IMR-90 (cell line): ENCODE measurements around the gene RGS17. TPM values are rescaled to one million over a fixed set of nuclear protein-coding genes. Genes with fewer than 3 reads are reported as not detected.

Experiments
- ATAC-seq: fragments of 200-7000 bp; cut with Tn5 transposase; 2 replicates; pipeline ENCODE4 v1.9.1; 2020; ENCODE audit warnings: low read depth, mild to moderate bottlenecking, moderate library complexity
- BruUV-seq: library from RNA; stranded (reverse); fragments of 400-500 nt; replicated peaks from 2 replicates; lab custom pipeline; 2021; lab: Mats Ljungman, UMichigan
- CTCF ChIA-PET: fragments of 300-600 bp; formaldehyde crosslinking; extraction: SDS; loops from one replicate; lab custom pipeline; 2021; ENCODE audit warnings: antibody characterized with exemption; lab: Yijun Ruan, JAX
- POLR2A ChIA-PET: fragments of 300-600 bp; sonication (Branson Sonifier 250); formaldehyde crosslinking; loops from one replicate; lab custom pipeline; 2022; ENCODE audit warnings: antibody characterized with exemption; ENCODE audit not compliant: unreplicated experiment; lab: Charles Lee
- DNase-seq: peaks from one replicate; pipeline ENCODE4 v3.0.0; 2013
- H2AFZ ChIP-seq: replicated peaks from 2 replicates; pipeline ENCODE3; 2013; ENCODE audit warnings: low read length, mild to moderate bottlenecking; ENCODE audit not compliant: poor library complexity
- H2AK5ac ChIP-seq: 2 replicates; pipeline ENCODE4 v1.6.1; 2013; ENCODE audit warnings: low read depth, low read length, inconsistent platforms
- H2AK9ac ChIP-seq: replicated peaks from 2 replicates; pipeline ENCODE3; 2013; ENCODE audit warnings: mild to moderate bottlenecking, low read depth, low read length, moderate library complexity; ENCODE audit not compliant: poor library complexity
- H2BK120ac ChIP-seq: 2 replicates; pipeline ENCODE4 v1.6.1; 2013; ENCODE audit warnings: low read depth, low read length, inconsistent platforms
- H2BK15ac ChIP-seq: 3 replicates; pipeline ENCODE4 v1.6.1; 2013; ENCODE audit warnings: low read depth, low read length, inconsistent platforms
- H2BK20ac ChIP-seq: 2 replicates; pipeline ENCODE4 v1.6.1; 2013; ENCODE audit warnings: low read depth, mild to moderate bottlenecking, inconsistent platforms, low read length, moderate library complexity
- H2BK5ac ChIP-seq: 2 replicates; pipeline ENCODE4 v1.6.1; 2013; ENCODE audit warnings: mild to moderate bottlenecking, low read depth, low read length, inconsistent platforms; ENCODE audit not compliant: poor library complexity, severe bottlenecking
- H3K14ac ChIP-seq: replicated peaks from 2 replicates; pipeline ENCODE4 v1.6.1; 2013; ENCODE audit warnings: low read depth, low read length, inconsistent platforms
- H3K18ac ChIP-seq: 2 replicates; pipeline ENCODE4 v1.6.1; 2013; ENCODE audit warnings: low read depth, low read length, control low read depth
- H3K23ac ChIP-seq: 2 replicates; pipeline ENCODE4 v1.6.1; 2013; ENCODE audit warnings: low read depth, low read length, inconsistent platforms
- H3K27ac ChIP-seq: 2 replicates; pipeline ENCODE4 v1.5.1; 2013; ENCODE audit warnings: mild to moderate bottlenecking, control low read depth, low read length; ENCODE audit not compliant: insufficient read depth
- H3K27me3 ChIP-seq: 2 replicates; pipeline ENCODE4 v1.6.1; 2013; ENCODE audit warnings: low read length; ENCODE audit not compliant: control insufficient read depth, insufficient read depth
- H3K36me3 ChIP-seq: 2 replicates; pipeline ENCODE4 v1.6.1; 2013; ENCODE audit warnings: low read length, mixed read lengths; ENCODE audit not compliant: control insufficient read depth, insufficient read depth
- H3K4ac ChIP-seq: 2 replicates; pipeline ENCODE4 v1.6.1; 2013; ENCODE audit warnings: low read depth, low read length, inconsistent platforms
- H3K4me1 ChIP-seq: 2 replicates; pipeline ENCODE4 v1.6.1; 2013; ENCODE audit warnings: low read length, mixed read lengths; ENCODE audit not compliant: control insufficient read depth, insufficient read depth
- H3K4me2 ChIP-seq: 2 replicates; pipeline ENCODE4 v1.6.1; 2013; ENCODE audit warnings: low read depth, mild to moderate bottlenecking, control low read depth, low read length, moderate library complexity
- H3K4me3 ChIP-seq: 2 replicates; pipeline ENCODE4 v1.5.1; 2013; ENCODE audit warnings: low read depth, mild to moderate bottlenecking, control low read depth, low read length, moderate library complexity; ENCODE audit not compliant: insufficient read depth
- H3K56ac ChIP-seq: 2 replicates; pipeline ENCODE4 v1.6.1; 2013; ENCODE audit warnings: low read length, inconsistent platforms; ENCODE audit not compliant: insufficient read depth; ENCODE audit errors: extremely low read depth
- H3K79me1 ChIP-seq, 2 experiments: 2 replicates each; pipeline ENCODE4 v1.6.1; 2013; ENCODE audit warnings: low read length in 2 of 2, inconsistent platforms in 1 of 2, low read depth in 1 of 2
- H3K9ac ChIP-seq: 2 replicates; pipeline ENCODE4 v1.6.1; 2013; ENCODE audit warnings: low read depth, low read length, control low read depth
- H3K9me1 ChIP-seq: 2 replicates; pipeline ENCODE4 v1.6.1; 2013; ENCODE audit warnings: low read length, inconsistent platforms; ENCODE audit not compliant: insufficient read depth
- H3K9me3 ChIP-seq: 2 replicates; pipeline ENCODE4 v1.6.1; 2013; ENCODE audit warnings: low read length; ENCODE audit not compliant: control insufficient read depth, insufficient read depth
- H4K20me1 ChIP-seq: 2 replicates; pipeline ENCODE4 v1.6.1; 2013; ENCODE audit warnings: low read length, inconsistent platforms; ENCODE audit not compliant: insufficient read depth
- H4K5ac ChIP-seq: 2 replicates; pipeline ENCODE4 v1.6.1; 2013; ENCODE audit warnings: mild to moderate bottlenecking, low read depth, low read length, control low read depth
- H4K8ac ChIP-seq, 2 experiments: 2 replicates each; pipeline ENCODE4 v1.6.1; 2013; ENCODE audit warnings: low read depth in 2 of 2, low read length in 2 of 2, control low read depth in 1 of 2, inconsistent platforms in 1 of 2
- H4K91ac ChIP-seq: 2 replicates; pipeline ENCODE4 v1.6.1; 2013; ENCODE audit warnings: low read depth, low read length, inconsistent platforms; ENCODE audit not compliant: insufficient read depth
- BHLHE40 ChIP-seq: fragments of 150-350 bp; IDR thresholded peaks from 2 replicates; pipeline ENCODE4 v1.6.1; 2016; ENCODE audit warnings: mild to moderate bottlenecking, low read depth, low read length
- CEBPB ChIP-seq: IDR thresholded peaks from 2 replicates; pipeline ENCODE4 v1.6.1; 2012; ENCODE audit warnings: low read depth, low read length, improper control_type of control experiment
- FOS ChIP-seq: fragments of 150-350 bp; IDR thresholded peaks from 2 replicates; pipeline ENCODE4 v1.6.1; 2016; ENCODE audit warnings: low read depth, low read length
- MAFK ChIP-seq: IDR thresholded peaks from 2 replicates; pipeline ENCODE4 v1.6.1; 2012; ENCODE audit warnings: low read depth, low read length, improper control_type of control experiment
- MAZ ChIP-seq: IDR thresholded peaks from 2 replicates; pipeline ENCODE4 v1.6.1; 2012; ENCODE audit warnings: low read depth, mild to moderate bottlenecking, low read length, improper control_type of control experiment, moderate library complexity, borderline replicate concordance
- NFE2L2 ChIP-seq: fragments of 150-350 bp; IDR thresholded peaks from 2 replicates; pipeline ENCODE4 v1.6.1; 2016; ENCODE audit warnings: low read depth, mild to moderate bottlenecking, low read length
- RCOR1 ChIP-seq: IDR thresholded peaks from 2 replicates; pipeline ENCODE4 v1.6.1; 2012; ENCODE audit warnings: mild to moderate bottlenecking, low read length, improper control_type of control experiment; ENCODE audit not compliant: insufficient replicate concordance
- WGBS, 2 experiments: methylation state at CpG; one replicate each; pipeline versions ENCODE4 v1.1.5 to v1.1.7; 2013; ENCODE audit warnings: missing lambda C conversion rate in 2 of 2; ENCODE audit not compliant: insufficient read length in 1 of 2; ENCODE audit errors: extremely low coverage in 2 of 2; 5-methylcytosine and 5-hydroxymethylcytosine counted together
- dilution Hi-C: fragments of 300-500 bp; cut with HindIII; formaldehyde crosslinking; loops from one replicate; pipeline ENCODE4 v1.14.3; 2018; ENCODE audit warnings: low sequenced_read_pairs; ENCODE audit not compliant: unreplicated experiment
- in situ Hi-C: fragments of 300-500 bp; cut with MboI; formaldehyde crosslinking; loops from 3 replicates; pipeline ENCODE4 v1.14.3; 2019; ENCODE audit warnings: low sequenced_read_pairs, inconsistent platforms, mixed read lengths
- intact Hi-C: fragments of 100-400 bp; cut with micrococcal nuclease; formaldehyde crosslinking; loops from 2 replicates; pipeline ENCODE4 v1.10.0; 2022
- polyA plus RNA-seq, 3 experiments: library from polyadenylated mRNA; depleted of rRNA; stranded (reverse); fragments of >200 nt; gene quantifications; 2 replicates each; pipeline ENCODE4 v1.2.3, GENCODE V29; 2012; ENCODE audit warnings: low replicate concordance in 1 of 3
- total RNA-seq: library from RNA; depleted of rRNA; stranded (reverse); fragments of >200 nt; gene quantifications from 2 replicates; pipeline ENCODE4 v1.2.3, GENCODE V29; 2012
- TF ChIP-seq, protein P1 (sequence below): fragments of 150-350 bp; IDR thresholded peaks from 2 replicates; pipeline ENCODE4 v1.6.1; 2016; ENCODE audit warnings: low read depth, mild to moderate bottlenecking, low read length, moderate library complexity, borderline replicate concordance
- TF ChIP-seq, protein P2 (sequence below): conservative IDR thresholded peaks from 2 replicates; pipeline ENCODE4 v1.5.1; 2012; ENCODE audit warnings: mild to moderate bottlenecking, low read depth, low read length, improper control_type of control experiment

The RGS17 gene
- total and polyA plus RNA-seq, 2 of the 4 experiments (the other 2 are of a cell fraction) = 0.75 to 1.4 TPM

GRCh38 chr6:153167061-153167891 lies 36.2 kb upstream of the RGS17 start:
- no peaks in the 10 kb centered on the region for H3K9me1 ChIP-seq
- WGBS, 2 experiments = no CpG with 5 or more reads among the region's 9 CpGs
- peak overlapping the region; percentile 99 for H3K18ac ChIP-seq
- no peak overlapping the region; the same call in 1 of the 2 replicates for H3K9ac ChIP-seq
- peak overlapping the region; percentile 40; the same call in 1 of the 3 replicates for H2BK15ac ChIP-seq
- ChIA-PET CTCF (no interaction called here), POLR2A (interaction anchor here (0.5 kb wide), 1 partner anchor 453 kb away, joined by 3 read pairs; no protein-coding TSS in a partner anchor)
- no peak overlapping the region for H3K14ac ChIP-seq
- BruUV-seq = no TSS peak
- peak overlapping the region; percentile 91; the same call in 1 of the 2 replicates for H4K5ac ChIP-seq
- in situ Hi-C loops = no loop called here
- peaks cover 9% of the 10 kb centered on the region for H3K4me1 ChIP-seq
- H2BK5ac ChIP-seq = peak overlapping the region; percentile 93
- 0 out of 2 replicates have a peak overlapping the region, but pooled peaks have one; percentile 3 for H2AK5ac ChIP-seq
- H3K36me3 ChIP-seq = no peaks in the 10 kb centered on the region
- dilution Hi-C loops = no loop called here
- H3K56ac ChIP-seq = peak overlapping the region; percentile 55
- peak overlapping the region; percentile 30; the same call in 1 of the 2 replicates for H3K4me3 ChIP-seq
- peak overlapping the region; percentile 43; the same call in 1 of the 2 replicates for H4K91ac ChIP-seq
- H2BK120ac ChIP-seq = peak overlapping the region; percentile 87
- TF ChIP-seq BHLHE40 = peak; percentile 31; the same call in 1 of the 2 replicates
- TF ChIP-seq RCOR1 = peak; percentile 26
- TF ChIP-seq FOS = peak; percentile 90
- TF ChIP-seq, protein P1, sequence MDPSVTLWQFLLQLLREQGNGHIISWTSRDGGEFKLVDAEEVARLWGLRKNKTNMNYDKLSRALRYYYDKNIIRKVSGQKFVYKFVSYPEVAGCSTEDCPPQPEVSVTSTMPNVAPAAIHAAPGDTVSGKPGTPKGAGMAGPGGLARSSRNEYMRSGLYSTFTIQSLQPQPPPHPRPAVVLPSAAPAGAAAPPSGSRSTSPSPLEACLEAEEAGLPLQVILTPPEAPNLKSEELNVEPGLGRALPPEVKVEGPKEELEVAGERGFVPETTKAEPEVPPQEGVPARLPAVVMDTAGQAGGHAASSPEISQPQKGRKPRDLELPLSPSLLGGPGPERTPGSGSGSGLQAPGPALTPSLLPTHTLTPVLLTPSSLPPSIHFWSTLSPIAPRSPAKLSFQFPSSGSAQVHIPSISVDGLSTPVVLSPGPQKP = no peak
- TF ChIP-seq, protein P2, sequence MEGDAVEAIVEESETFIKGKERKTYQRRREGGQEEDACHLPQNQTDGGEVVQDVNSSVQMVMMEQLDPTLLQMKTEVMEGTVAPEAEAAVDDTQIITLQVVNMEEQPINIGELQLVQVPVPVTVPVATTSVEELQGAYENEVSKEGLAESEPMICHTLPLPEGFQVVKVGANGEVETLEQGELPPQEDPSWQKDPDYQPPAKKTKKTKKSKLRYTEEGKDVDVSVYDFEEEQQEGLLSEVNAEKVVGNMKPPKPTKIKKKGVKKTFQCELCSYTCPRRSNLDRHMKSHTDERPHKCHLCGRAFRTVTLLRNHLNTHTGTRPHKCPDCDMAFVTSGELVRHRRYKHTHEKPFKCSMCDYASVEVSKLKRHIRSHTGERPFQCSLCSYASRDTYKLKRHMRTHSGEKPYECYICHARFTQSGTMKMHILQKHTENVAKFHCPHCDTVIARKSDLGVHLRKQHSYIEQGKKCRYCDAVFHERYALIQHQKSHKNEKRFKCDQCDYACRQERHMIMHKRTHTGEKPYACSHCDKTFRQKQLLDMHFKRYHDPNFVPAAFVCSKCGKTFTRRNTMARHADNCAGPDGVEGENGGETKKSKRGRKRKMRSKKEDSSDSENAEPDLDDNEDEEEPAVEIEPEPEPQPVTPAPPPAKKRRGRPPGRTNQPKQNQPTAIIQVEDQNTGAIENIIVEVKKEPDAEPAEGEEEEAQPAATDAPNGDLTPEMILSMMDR = no peak
- TF ChIP-seq NFE2L2 = peak; percentile 76
- TF ChIP-seq MAZ = no peak
- 0 out of 2 replicates have a peak, but pooled peaks have one; percentile 2 for TF ChIP-seq CEBPB
- peak; percentile 47; the same call in 1 of the 2 replicates for TF ChIP-seq MAFK
- peak overlapping the region; percentile 62 for H3K4ac ChIP-seq
- H4K20me1 ChIP-seq = no peaks in the 10 kb centered on the region
- DNase-seq = peak; percentile 90
- ATAC-seq = peak; percentile 74
- no peaks in the 10 kb centered on the region for H3K27me3 ChIP-seq
- H2BK20ac ChIP-seq = peak overlapping the region; percentile 95
- H2AK9ac ChIP-seq = no peak overlapping the region
- H3K79me1 ChIP-seq = no peaks in the 10 kb centered on the region
- intact Hi-C loops = loop anchor here (2.0 kb wide), 1 partner anchor 36 kb away; the partner anchor contains the start of gene RGS17
- H4K8ac ChIP-seq = peak overlapping the region; percentile 22 to 42; a peak in 3 of 4 replicates
- H3K27ac ChIP-seq = peak overlapping the region; percentile 89
- peak overlapping the region; percentile 29; the same call in 1 of the 2 replicates for H3K23ac ChIP-seq
- H2AFZ ChIP-seq = no peak overlapping the region
- H3K4me2 ChIP-seq = peak overlapping the region; percentile 100
- no peaks in the 10 kb centered on the region for H3K9me3 ChIP-seq
